ENCODE results near the gene OPN1MW.
"Not testable (repeated sequence)": the region's sequence is repeated elsewhere in the genome, so short reads cannot be mapped to it uniquely, and the experiment has no call there.

OPN1MW gene

DNA sequence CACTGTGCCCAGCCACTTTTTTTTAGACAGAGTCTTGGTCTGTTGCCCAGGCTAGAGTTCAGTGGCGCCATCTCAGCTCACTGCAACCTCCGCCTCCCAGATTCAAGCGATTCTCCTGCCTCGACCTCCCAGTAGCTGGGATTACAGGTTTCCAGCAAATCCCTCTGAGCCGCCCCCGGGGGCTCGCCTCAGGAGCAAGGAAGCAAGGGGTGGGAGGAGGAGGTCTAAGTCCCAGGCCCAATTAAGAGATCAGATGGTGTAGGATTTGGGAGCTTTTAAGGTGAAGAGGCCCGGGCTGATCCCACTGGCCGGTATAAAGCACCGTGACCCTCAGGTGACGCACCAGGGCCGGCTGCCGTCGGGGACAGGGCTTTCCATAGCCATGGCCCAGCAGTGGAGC lies at the start of gene OPN1MW:
Gene OPN1MW (plus strand): TSS at position 301 of the 400 bp plus-strand sequence. CDS start 82 bp downstream, at position 383.
- not testable (repeated sequence) for DNase-seq

DNA sequence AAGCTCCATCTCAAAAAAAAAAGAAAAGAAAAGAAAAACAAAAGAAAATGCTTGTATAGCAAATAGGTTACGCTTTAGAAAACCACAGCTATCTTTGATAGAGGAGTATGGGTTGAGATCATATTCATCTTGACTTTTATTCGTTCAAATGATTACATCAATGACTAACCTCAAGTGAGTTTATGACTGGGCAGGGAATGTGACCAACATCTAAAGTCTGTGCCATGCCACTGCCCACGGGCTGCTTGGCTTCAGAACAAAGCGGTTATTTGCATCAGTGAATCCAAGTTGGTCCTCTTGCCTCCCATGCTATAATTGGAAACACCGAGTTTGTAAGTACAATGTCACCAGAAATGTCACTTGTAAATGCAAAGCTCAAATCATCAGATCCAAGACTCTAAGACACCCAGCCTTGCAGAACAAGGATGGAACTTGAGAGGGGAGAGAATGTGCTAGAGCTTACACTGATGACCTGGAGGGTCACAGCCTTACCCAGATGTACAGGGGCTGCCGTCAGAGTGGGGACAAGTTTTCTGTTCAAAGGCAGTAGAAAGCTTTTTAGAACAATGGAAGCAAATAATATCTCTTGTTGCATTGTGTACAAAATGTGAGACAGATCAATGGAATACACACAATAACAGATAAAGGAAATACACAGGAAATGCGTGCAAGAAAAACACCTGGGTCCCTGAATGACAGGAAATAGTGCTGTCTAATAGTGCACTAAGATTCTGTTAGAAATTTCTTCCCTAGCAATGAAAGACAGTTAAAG lies 46.8 kb upstream of the OPN1MW start:
- peak; percentile 8 for DNase-seq

DNA sequence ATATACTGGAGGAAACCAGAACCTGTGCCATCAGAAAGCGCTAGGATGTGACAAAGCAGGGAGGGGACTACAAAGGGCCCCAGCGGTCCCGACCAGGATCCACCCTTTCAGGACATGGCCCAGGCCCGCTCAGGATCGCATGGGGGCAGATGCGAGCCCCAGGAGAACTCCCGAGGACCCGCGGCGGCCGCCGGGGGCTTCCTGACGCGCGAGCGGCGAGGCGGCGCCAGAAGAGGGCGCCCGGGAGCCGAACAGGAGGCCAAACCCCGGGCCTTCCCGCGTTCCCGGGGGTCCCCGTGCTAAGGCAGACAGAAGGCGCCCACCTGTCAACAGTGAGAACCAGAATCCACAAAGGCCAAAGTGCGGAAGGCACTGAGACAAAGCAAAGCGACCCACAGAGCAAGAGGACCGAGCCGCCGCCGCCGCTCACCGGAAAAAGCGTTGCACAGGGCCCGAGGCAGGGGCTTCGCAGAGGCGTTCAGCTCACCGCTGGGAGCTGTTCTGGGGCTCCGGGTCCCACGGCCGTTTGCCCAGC lies 45.7 kb upstream of the OPN1MW start:
- DNase-seq: peak; percentile 71

DNA sequence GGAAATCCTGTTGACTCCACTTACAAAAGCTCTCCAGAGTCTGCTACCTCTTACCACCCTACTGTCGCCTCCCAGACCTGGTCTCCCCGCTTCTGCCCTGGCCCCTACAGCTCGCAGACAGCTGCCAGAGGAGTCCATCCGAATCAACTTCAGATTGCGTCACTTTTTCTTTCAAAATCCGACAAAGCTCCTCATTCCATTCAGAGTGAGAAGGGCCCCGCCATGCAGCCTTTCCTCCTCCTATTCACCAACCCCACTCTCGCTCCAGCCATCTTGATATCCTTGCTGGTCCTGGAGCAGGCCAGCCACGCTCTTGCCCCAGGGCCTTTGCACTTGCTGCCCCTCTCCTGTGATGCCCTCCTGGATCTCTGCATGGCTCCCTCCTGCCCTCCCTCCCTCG lies 43.5 kb upstream of the OPN1MW start:
- DNase-seq: no peak

DNA sequence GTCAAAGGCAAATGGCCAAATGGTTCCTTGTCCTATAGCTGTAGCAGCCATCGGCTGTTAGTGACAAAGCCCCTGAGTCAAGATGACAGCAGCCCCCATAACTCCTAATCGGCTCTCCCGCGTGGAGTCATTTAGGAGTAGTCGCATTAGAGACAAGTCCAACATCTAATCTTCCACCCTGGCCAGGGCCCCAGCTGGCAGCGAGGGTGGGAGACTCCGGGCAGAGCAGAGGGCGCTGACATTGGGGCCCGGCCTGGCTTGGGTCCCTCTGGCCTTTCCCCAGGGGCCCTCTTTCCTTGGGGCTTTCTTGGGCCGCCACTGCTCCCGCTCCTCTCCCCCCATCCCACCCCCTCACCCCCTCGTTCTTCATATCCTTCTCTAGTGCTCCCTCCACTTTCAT lies 42.2 kb upstream of the OPN1MW start:
- no peak for DNase-seq

DNA sequence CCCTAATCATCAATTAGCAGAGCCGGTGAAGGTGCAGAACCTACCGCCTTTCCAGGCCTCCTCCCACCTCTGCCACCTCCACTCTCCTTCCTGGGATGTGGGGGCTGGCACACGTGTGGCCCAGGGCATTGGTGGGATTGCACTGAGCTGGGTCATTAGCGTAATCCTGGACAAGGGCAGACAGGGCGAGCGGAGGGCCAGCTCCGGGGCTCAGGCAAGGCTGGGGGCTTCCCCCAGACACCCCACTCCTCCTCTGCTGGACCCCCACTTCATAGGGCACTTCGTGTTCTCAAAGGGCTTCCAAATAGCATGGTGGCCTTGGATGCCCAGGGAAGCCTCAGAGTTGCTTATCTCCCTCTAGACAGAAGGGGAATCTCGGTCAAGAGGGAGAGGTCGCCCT lies 41.7 kb upstream of the OPN1MW start:
- DNase-seq: no peak

DNA sequence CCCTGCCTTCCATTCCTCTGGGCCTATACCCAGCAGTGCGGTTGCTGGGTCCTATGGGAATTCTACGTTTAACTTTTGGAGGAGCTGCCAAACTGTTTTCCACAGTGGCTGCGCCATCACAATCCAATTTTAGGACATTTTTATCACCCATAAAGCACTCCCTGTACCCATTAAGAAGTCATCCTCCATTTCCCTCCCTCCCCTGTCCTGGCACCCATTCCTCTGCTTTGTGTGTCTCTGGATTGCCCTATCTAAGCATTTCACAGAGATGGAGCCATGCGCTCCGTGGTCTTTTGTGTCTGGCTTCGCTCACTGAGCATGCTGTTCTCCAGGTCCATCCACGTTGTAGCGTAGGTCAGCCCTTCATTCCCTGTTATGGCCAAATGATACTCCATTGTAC lies 40.0 kb upstream of the OPN1MW start:
- DNase-seq: no peak

DNA sequence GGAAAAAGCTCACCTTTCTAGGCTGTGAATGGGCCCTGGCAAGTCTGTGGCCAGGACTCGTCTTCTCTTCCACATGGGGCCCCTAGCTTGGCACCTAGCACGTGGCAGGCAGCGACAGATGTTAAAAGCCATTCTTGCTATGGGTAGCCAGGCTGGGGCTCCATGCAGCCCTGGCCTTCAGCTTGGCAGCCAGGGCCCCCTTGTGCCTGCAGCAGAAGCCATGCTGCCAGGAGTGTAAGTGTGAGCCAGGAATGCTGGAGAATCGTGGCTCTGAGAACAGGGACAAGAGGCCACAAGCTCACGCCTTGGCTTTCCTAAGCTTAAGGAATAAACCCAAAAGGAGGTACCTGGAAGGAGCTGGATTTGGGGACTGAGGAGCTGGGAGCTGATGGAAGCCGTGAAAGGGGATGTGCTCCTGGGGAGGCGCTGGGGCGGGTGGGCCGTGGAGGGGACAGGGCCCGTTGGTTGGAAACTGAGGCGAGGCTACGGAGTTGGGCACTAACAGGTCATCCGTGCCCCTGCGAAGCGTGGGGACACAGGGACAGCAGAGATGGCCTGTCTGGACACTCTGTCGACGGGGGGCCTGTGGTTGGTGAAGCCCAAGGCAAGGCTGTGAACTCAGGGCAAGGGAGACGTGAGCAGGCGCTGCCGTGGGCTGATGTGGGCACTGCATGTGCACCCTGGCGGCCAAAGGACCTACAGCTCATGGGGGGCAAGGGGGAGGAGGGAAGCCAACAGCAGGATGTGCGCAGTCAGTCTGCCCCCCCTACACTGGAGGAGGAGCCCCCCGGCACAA lies 39.2 kb upstream of the OPN1MW start:
- no peak for DNase-seq

DNA sequence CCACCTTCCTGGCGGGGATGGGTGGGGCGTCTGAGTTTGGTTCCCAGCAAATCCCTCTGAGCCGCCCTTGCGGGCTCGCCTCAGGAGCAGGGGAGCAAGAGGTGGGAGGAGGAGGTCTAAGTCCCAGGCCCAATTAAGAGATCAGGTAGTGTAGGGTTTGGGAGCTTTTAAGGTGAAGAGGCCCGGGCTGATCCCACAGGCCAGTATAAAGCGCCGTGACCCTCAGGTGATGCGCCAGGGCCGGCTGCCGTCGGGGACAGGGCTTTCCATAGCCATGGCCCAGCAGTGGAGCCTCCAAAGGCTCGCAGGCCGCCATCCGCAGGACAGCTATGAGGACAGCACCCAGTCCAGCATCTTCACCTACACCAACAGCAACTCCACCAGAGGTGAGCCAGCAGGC lies 38.4 kb upstream of the OPN1MW start, which contains the start of gene OPN1LW:
Gene OPN1LW (plus strand): TSS at position 234 of the 400 bp plus-strand sequence. CDS start 41 bp downstream, at position 275.
- not testable (repeated sequence) for DNase-seq

DNA sequence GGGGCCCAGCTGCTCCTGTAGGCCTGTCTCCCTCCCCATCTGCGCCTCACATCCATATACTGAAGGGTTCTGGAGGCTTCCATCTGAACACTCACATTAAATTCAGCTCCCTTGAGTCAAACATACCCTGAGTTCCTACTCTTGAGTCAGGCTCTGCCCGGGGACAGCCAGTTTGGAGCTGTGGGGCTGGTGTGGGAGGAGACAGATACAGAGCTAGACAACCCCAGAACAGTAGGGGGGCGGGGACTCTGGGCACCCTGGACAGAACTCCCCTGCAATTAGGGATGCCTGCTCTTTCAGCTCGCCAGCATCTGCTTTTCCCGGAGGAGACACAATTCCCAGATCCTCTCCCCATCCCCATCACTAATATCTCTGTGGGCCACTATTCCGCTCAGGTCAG lies 31.4 kb upstream of the OPN1MW start:
- not testable (repeated sequence) for DNase-seq

DNA sequence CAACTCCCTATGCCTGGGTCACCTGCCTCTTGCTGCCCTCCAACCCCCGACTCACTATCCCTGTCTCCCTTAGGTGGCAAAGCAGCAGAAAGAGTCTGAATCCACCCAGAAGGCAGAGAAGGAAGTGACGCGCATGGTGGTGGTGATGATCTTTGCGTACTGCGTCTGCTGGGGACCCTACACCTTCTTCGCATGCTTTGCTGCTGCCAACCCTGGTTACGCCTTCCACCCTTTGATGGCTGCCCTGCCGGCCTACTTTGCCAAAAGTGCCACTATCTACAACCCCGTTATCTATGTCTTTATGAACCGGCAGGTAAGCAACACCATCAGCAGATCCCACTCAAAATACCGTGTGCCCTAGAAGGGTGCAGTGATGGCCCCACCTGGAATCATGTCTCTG lies 26.2 kb upstream of the OPN1MW start:
- DNase-seq: not testable (repeated sequence)

DNA sequence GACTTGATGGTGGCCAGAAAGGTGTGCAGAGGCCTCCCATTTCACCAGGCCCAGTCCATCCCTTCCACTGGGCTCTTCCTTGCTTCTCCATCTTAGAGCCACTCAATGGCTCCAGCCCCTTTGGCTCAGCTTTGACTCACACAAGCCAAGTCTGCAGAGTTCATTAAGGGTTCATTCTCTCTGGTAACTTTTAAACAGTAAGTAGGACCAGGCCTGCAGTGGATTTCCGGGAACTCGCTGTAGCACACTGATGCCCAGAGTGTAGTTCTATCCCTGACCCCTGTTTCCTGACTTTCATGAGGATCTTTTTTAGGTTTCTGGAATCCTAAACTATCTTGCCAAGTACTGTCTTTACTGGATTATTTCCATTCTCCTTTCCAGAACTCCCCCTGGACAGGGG lies 25.2 kb upstream of the OPN1MW start:
- DNase-seq: not testable (repeated sequence)

DNA sequence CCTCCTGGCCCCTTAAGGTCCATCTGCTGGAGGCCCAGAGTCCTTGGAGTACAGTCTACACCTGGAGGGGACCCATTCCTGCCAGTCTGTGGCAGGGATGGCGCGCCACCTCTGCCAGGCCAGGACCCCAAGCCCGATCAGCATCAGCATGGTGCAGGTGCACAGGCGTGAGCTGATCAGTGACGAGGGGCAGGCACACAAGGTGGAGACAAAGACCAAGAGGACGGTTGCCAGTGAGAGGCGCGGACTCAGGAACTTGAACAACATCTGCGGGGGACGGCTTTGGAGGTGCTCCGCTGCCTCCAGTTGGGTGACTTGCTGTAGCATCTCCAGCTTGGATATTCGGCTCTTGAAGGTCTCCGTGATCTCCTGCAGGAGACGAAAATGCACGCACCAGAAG lies 23.1 kb upstream of the OPN1MW start:
- not testable (repeated sequence) for DNase-seq

DNA sequence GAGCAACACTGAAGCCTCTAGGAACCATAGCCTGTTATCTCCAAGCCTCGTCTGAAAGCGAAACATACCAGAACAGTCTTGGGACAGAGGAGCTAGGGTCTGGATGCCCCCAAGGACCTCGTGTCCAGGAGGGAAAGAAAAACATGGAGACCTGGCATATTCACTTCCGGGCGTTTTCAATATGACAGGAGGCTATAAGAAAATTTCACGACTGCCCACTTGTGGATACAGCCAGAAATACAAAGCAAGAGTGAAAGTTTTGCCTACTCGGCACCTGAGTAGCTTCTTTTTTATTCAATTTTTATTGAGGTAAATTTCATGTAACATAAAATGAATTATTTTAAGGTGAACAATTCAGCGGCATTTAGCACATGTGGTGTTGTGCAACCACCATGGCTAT lies 17.5 kb upstream of the OPN1MW start:
- not testable (repeated sequence) for DNase-seq

DNA sequence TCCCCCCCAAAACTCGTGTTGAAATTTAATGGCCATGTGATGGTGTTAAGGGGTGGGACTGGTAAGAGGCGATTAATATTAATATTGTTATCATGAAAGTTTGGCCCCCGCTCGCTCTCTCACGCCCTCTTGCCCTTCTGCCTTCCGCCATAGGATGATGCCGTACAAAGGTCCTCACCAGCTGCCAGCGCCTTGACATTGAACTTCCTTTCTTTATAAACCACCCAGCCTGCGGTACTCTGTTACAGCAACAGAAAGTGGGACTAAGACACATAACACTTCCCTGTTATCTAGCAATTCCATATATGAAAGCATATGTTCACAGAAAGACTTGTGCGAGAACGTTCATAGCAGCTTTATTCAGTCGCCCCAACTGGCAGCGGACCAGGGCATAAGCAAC lies 14.0 kb upstream of the OPN1MW start:
- not testable (repeated sequence) for DNase-seq

DNA sequence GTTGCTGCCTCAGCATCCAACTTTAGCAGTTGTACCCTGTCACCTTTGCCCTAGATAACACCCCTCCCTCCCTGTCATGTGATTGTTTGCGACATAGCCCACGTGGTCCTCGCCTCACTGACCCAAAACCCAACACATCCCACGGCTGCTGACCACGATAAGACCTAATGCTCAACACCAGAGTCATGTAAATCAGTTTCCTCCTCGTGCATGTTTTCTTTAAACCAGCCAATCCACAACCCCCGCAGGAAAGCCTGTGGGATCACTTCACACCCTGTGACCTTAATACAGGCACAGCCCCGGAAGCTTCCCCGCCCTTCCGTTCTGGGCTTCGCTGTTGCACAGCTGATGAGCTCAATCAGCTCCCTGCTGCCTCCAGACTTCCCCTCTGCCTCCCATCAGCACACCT lies 9.9 kb upstream of the OPN1MW start:
- DNase-seq: not testable (repeated sequence)

DNA sequence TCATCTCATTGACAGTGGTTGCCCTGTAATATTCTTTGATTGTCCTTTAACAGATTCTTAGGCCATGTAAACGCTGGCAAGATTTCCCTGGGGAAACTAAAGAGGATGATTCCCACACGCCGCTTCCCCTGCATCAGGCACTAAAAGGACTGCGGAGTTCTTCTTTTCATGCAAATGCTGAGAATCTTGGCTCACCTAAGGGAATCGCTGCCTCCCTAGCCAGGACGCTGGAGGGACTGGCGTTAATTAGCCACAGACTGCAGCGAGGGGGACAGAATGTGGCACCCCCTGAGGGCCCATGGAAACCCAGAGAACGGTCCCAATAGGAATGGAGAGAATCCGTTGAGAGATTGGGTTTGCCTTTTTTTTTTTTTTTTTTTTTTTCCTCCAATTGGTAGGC lies 8.0 kb upstream of the OPN1MW start:
- DNase-seq: not testable (repeated sequence)

DNA sequence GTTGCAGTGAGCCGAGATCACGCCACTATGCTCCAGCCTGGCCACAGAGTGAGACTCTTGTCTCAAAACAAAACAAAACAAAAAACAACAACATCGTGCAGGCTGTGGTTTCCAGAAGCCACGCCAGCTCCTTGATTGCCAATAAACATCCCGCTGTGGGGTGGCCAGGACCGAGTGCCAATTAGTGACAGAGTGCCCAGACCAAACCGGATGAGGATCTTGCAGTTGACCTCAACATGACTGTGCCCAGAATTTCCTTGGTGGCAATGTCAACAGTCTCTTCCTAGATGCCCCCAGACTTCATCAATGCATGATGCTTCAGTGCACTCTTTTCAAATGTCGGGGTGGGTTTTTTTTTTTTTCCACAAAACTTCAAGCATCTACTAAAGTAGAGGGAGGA lies 1.4 kb downstream of the OPN1MW start:
- DNase-seq: not testable (repeated sequence)

DNA sequence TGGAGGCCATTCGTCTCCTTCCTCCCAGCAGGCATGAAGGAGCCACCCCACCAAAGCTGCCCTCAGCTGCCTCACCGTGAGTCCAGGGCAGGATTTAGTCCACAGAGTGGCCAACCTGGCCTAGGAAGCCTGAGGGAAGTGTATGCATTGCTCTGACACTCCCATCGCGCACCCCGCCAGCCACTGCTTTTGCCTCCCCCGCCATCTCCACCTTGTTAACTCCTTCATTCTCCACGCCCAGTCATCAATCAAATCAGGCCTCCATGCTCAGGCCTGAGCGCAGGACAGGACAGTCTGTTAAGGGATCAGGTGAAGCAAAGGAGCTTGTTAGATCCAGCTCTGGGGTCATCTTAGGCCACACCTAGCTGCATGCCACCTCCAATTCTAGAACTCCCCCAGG lies 10.4 kb downstream of the OPN1MW start:
- not testable (repeated sequence) for DNase-seq

DNA sequence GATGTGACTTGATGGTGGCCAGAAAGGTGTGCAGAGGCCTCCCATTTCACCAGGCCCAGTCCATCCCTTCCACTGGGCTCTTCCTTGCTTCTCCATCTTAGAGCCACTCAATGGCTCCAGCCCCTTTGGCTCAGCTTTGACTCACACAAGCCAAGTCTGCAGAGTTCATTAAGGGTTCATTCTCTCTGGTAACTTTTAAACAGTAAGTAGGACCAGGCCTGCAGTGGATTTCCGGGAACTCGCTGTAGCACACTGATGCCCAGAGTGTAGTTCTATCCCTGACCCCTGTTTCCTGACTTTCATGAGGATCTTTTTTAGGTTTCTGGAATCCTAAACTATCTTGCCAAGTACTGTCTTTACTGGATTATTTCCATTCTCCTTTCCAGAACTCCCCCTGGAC lies 11.9 kb downstream of the OPN1MW start:
- DNase-seq: not testable (repeated sequence)

DNA sequence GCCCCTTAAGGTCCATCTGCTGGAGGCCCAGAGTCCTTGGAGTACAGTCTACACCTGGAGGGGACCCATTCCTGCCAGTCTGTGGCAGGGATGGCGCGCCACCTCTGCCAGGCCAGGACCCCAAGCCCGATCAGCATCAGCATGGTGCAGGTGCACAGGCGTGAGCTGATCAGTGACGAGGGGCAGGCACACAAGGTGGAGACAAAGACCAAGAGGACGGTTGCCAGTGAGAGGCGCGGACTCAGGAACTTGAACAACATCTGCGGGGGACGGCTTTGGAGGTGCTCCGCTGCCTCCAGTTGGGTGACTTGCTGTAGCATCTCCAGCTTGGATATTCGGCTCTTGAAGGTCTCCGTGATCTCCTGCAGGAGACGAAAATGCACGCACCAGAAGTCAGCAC lies 14.1 kb downstream of the OPN1MW start:
- not testable (repeated sequence) for DNase-seq

DNA sequence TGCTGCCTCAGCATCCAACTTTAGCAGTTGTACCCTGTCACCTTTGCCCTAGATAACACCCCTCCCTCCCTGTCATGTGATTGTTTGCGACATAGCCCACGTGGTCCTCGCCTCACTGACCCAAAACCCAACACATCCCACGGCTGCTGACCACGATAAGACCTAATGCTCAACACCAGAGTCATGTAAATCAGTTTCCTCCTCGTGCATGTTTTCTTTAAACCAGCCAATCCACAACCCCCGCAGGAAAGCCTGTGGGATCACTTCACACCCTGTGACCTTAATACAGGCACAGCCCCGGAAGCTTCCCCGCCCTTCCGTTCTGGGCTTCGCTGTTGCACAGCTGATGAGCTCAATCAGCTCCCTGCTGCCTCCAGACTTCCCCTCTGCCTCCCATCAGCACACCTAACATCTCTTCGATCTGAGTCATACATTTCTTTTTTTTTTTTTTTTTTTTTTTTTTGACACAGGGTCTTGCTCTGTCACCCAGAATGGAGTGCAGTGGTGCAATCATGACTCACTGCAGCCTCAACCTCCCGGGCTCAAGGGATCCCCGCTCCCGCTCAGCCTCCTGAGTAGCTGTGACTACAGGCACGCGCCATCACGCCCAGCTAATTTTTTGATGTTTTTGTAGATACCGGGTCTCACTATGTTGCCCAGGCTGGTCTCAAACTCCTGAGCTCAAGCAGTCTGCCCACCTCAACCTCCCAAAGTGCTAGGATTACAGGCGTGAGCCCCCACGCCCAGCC lies 27.4 kb downstream of the OPN1MW start:
- DNase-seq: not testable (repeated sequence)

DNA sequence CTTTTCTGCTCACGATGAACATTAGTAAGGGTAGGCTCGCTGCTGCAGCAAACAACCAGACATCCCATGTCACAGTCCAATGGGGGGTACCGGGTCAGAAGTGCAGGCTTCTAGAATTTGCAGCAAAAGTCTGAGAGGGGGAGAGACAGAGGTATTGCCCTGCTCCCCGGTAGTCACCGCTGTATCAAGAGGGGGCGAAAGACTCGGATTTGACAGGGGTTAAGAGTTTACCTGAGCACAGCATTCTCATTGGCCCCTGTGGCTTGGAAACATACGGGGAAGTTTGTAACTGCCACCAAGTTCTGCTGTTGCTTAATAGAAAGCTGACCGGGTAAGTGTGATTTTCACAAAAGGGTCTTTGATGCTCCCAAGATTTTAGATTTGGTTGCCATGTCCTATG lies 28.7 kb downstream of the OPN1MW start:
- DNase-seq: not testable (repeated sequence)

All from stimulated activated CD4-positive, alpha-beta T cell treated with anti-CD3 and anti-CD28 coated beads, Interleukin-15, amount 100 ng/mL, for 24 hours (primary cell).